ENCODE data around the gene NMT2. TPM values are rescaled to one million over a fixed set of nuclear protein-coding genes. Genes with fewer than 3 reads are reported as not detected.
"Not testable (repeated sequence)": the region's sequence is repeated elsewhere in the genome, so short reads cannot be mapped to it uniquely, and the experiment has no call there.

The NMT2 gene
- 17.1 and 25.7 TPM in 2 replicates for total RNA-seq (2014; rRNA removed; shearing (Covaris generic))

GRCh38 chr10:15168291-15168785 is at the start of gene NMT2:
Gene NMT2, minus strand, starts transcription at chr10:15168693. Its CDS starts 81 bp downstream, at chr10:15168612.
- DNase-seq (ENCODE audit: low spot score) = peak; percentile 53

GRCh38 chr10:15216700-15217099 is 48.2 kb upstream of the NMT2 start:
- no peak for DNase-seq (ENCODE audit: low spot score)

DNA sequence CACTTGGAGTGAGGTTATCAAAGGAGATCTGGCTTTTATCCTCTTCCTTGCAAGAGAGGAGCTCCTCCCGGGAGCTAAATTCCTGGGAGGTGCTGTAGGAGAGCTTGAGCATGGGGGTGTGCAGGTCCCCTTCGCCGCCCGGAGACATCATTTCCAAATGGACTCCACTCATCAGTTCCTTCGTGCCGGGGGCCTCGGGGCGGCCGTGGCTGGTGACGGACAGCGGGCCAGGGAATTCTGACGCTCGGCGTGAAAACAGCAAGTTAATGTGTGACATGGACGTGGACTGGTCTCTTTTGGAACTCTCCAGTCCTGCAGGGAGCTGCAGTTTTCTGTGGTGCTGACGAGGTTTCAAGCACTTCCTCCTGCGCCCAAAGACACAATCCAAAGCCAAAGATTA is 45.7 kb upstream of the NMT2 start:
- DNase-seq (ENCODE audit: low spot score) = no peak

- DNase-seq (ENCODE audit: low spot score) = no peak
Observed at GRCh38 chr10:15213461-15213861, 45.0 kb upstream of the NMT2 start.

DNA sequence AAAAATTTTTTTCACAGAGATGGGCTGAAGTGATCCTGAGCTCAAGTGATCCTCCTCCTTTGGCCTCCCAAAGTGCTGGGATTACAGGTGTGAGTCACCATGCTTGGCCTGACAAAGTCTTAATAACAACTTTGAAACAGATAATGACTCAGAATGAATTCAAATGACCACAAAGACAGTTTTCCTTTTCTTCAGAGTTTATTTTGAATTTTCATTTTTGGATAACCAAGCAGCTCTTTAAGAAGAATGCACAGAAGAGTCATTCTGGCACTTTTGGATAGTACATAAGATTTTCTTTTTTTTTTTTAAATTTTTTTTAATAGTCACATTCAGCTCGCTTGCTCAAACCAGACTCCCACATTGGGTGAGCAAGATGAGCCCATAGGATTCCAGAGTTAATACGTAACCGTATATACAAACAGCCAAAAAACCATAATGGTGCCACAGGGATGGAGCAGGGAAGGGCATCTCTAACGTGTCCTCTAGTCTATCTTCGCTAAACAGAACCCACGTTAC is 43.0 kb upstream of the NMT2 start:
- peak; percentile 17 for DNase-seq (ENCODE audit: low spot score)

DNA sequence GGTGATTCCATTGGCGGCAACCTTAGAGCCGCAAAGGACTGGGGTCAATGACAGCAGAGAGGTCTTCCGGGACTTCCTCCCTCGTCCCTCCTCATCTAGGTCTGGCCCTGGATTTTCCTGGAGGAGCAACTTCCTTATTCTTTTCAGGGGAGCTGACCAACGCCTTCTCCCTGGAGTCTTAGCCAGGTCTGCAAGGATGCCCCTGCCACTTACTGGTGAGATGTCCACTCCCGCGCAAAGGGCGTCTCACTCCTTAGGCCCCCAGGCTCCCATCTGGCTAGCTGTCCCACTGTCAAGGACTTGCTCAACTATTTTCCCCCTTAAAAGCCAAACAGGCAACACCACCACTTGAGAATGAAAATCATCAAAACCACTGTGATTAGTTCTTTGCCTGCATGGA is 42.0 kb upstream of the NMT2 start:
- no peak for DNase-seq (ENCODE audit: low spot score)

- DNase-seq (ENCODE audit: low spot score) = peak; percentile 46
Observed at GRCh38 chr10:15209827-15210509, 41.5 kb upstream of the NMT2 start.

- DNase-seq (ENCODE audit: low spot score) = no peak
Observed at GRCh38 chr10:15208221-15208620, 39.7 kb upstream of the NMT2 start.

DNA sequence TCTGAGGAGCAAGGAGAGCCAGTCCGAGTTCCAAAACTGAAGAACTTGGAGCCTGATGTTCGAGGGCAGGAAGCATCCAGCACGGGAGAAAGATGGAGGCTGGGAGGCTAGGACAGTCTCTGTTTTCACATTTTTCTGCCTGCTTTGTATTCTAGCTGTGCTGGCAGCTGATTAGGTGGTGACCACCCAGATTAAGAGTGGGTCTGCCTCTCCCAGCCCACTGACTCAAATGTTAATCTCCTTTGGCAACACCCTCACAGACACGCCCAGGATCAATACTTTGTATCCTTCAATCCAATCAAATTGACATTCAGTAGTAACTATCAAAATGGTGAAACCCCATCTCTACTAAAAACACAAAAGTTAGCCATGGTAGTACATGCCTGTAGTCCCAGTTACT is 38.9 kb upstream of the NMT2 start:
- DNase-seq (ENCODE audit: low spot score) = not testable (repeated sequence)

DNA sequence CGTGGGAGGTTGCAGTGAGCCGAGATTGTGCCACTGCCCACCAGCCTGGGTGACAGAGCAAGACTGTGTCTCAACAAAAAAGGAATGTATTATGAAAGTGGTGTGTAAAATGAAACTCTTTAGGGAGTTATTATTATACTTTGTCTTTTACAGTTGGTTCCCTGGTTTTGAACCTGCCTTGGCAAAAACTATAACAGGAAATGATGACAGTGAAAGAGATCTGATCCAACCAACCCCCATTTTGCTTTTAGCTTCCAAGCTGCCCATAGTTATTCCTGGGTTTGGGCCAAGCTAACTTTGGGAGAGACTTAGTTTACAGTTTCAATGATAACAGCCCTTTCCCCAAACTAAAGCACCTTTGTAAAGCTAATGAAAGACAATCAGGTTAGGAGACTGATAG is 34.1 kb upstream of the NMT2 start:
- no peak for DNase-seq (ENCODE audit: low spot score)

GRCh38 chr10:15202301-15202621 is 33.8 kb upstream of the NMT2 start:
- not testable (repeated sequence) for DNase-seq (ENCODE audit: low spot score)

DNA sequence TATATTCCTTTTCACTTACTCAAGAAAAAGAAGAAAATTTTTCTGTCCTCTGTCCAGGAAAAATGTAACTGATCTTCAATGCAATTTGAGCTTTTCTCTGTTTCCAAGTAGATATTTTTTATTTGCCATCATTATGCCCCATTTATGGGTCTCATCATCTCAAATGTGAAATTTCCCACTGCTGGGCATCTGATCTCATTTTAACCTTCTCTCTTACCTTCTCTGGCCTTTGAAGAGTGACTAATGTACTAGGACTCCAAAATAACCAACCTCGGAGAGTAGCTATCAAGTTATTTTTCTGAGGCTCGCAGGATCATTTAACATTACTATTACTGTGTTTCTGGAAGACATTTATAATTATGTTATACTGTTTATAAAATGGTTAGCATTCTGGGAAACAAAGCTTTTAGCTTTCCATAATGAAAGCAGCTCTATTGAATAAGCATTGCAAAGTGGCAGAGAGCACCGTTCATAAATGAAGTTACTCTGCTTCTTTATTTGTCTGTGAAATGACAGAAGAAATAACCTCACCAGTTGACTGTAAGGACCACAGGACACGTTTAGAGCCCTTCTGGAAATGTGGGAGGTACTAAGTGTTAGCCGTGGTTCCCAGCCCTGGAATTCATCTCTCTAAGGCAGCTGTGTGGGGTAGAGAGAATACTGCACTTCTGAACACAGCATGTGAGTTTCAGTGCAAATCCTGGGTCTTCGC is 33.3 kb upstream of the NMT2 start:
- DNase-seq (ENCODE audit: low spot score) = peak; percentile 29

DNA sequence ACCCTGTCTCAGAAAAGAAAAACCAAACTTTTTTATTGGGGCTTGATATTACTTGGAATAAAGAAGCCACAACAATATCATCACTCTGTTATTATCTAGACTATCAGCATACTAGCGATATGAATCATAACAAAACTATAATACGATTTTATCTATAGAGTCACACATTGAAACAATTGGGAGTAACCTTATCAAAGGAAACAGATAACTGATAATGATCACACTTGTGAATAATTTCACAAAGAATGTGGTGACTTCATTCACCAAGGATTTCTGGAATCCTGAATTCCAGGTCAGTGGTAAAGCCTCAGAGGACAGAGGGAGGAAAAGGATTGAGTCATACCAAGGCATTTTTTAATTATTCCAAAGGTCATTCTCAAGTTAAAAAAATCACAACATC is 32.1 kb upstream of the NMT2 start:
- peak; percentile 60 for DNase-seq (ENCODE audit: low spot score)

DNA sequence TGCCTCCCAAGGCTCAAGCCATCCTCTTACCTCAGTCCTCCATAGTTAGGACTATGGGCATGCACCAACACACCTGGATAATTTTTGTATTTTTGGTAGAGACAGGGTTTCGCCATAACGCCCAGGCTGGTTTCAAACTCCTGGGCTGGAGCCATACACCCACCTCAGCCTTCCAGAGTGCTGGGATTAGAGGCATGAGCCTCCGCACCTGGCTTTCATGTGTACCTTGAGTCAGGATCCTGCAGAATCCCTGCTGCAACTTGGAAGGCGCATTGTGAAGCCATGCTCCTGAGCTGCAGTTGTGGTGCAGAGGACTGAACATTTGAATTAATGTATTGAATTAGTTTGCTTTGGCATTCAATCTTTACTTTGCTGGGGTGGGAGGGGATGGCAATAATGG is 29.4 kb upstream of the NMT2 start:
- DNase-seq (ENCODE audit: low spot score) = no peak

DNA sequence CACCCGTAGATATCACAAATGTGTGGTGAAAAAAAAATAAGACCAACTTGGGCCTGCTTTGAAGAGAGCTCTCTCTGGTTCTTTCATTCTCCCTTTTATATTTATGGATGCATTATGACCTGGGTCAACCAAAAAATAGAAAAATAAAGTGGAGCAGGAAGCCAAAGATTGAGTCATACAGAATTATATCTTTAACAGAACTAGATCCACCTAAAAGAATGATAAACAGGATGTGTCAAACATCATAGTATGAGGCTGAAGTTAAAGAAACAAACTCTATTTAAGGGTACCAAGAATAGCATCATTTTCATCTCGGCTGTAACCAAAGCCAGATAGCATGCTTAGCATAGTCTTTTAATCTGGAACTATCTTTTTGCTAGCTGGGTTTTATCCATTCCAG is 28.8 kb upstream of the NMT2 start:
- no peak for DNase-seq (ENCODE audit: low spot score)

GRCh38 chr10:15196021-15196834 is 27.7 kb upstream of the NMT2 start:
- DNase-seq (ENCODE audit: low spot score) = no peak

DNA sequence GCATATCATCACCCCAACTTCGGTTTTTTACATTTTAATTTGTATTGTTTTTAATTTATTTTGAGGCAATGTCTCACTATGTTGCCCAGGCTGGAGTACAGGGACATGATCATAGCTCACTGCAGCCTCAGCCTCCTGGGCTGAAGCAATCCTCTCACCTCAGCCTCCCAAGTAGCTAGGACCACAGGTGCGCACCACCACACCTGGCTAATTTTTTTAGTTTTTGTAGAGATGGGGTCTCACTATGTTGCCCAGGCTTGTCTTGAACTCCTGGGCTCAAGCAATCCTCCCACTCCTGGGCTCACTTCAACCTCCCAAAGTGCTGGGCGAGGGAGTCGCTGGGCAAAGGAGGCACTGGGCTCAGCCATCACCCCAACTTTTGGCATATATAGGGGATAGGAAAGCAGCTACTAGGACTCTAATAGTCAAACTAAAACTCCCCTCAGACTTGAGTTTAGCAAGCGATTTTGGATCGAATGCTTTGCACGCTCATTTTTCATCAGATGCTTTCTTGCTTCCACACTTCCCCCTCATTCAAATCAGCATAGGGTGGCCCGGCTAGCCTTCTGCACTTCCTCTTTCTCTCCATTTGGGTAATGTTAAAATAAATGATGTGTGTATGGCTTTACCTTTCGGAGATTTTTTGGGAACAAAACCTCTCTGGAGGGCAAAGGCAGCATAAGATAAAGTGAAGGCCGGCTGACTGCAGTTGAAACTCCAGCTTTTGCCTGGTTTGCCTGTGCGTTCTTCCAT is 20.8 kb upstream of the NMT2 start:
- no peak for DNase-seq (ENCODE audit: low spot score)

DNA sequence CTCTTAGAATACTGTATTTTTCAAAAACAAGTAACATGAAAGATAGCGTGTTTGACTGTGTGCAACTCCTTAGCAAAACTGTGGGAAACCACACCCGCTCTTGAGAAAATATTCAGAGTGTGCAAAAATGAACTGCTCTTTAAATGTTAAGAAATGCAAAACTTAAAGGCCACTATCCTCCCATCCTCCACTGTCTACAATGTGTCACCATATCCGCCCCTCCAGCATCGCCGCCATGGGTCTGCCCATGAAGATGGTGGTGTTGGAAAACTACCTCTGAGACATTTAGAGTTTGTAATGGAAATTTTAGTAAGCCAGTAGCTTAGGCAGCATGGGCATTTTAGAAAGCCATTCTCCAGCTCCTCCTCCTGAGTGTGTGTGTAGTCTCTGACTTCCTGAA is 20.1 kb upstream of the NMT2 start:
- no peak for DNase-seq (ENCODE audit: low spot score)

GRCh38 chr10:15183689-15184481 is 15.4 kb upstream of the NMT2 start:
- no peak for DNase-seq (ENCODE audit: low spot score)

GRCh38 chr10:15182540-15183207 is 14.2 kb upstream of the NMT2 start:
- DNase-seq (ENCODE audit: low spot score) = peak; percentile 23
